ENCODE results near the gene ATP9B. TPM values are rescaled to one million over a fixed set of nuclear protein-coding genes. Genes with fewer than 3 reads are reported as not detected.

Gene ATP9B
- polyA plus RNA-seq, 3 donors: 7.2 to 20.3 (median 14.0) TPM

- no peak for DNase-seq
- H3K9me3 Mint-ChIP-seq: no peaks in the 10 kb centered on the region
- peaks cover 41 to 59% of the 10 kb centered on the region in 2 donors for H3K36me3 Mint-ChIP-seq
- H3K27ac Mint-ChIP-seq: no peak overlapping the region
- Histone ChIP-seq H3K9me3 (replicated peaks in 1 of 2; ENCODE audit: control insufficient read depth in 1 of 2, insufficient read depth in 1 of 2, low read length in 2 of 2) (no peaks in the 10 kb centered on the region), H3K4me3 (replicated peaks in 1 of 3; ENCODE audit: low read depth in 2 of 3, low read length in 3 of 3) (no peak overlapping the region), H3K36me3 (replicated peaks in 1 of 2; ENCODE audit: control insufficient read depth in 1 of 2, insufficient read depth in 2 of 2, low read length in 2 of 2) (peaks cover 3 to 64% of the 10 kb centered on the region in 2 donors), H3K9ac (ENCODE audit: insufficient read depth, low read length, poor library complexity, severe bottlenecking) (no peak overlapping the region), H3K27ac (ENCODE audit: low read depth in 1 of 2, low read length in 2 of 2) (no peak overlapping the region), H4K20me1 (ENCODE audit: insufficient read depth, low read length) (no peaks in the 10 kb centered on the region), H3K4me1 (ENCODE audit: control insufficient read depth in 1 of 2, insufficient read depth in 2 of 2, low read length in 2 of 2) (no peaks in the 10 kb centered on the region), H3K79me2 (ENCODE audit: insufficient read depth, low read length) (no peaks in the 10 kb centered on the region), H3K4me2 (replicated peaks; ENCODE audit: extremely low read depth, low read length, poor library complexity, severe bottlenecking) (no peak overlapping the region), H2AFZ (ENCODE audit: insufficient read depth, low read depth, low read length, poor library complexity, severe bottlenecking) (no peak overlapping the region), H3K27me3 (ENCODE audit: control insufficient read depth in 2 of 2, insufficient read depth in 2 of 2, low read length in 2 of 2) (no peaks in the 10 kb centered on the region)
- H3K4me3 Mint-ChIP-seq: no peak overlapping the region
- intact Hi-C loops (cut with micrococcal nuclease): no loop called here
- no peaks in the 10 kb centered on the region for H3K4me1 Mint-ChIP-seq
- WGBS (ENCODE audit: insufficient coverage): 100% methylated on average over 2 of the region's 3 CpGs
- H3K27me3 Mint-ChIP-seq (ENCODE audit: low read depth in 3 of 3): no peaks in the 10 kb centered on the region
- TF ChIP-seq, protein P1, sequence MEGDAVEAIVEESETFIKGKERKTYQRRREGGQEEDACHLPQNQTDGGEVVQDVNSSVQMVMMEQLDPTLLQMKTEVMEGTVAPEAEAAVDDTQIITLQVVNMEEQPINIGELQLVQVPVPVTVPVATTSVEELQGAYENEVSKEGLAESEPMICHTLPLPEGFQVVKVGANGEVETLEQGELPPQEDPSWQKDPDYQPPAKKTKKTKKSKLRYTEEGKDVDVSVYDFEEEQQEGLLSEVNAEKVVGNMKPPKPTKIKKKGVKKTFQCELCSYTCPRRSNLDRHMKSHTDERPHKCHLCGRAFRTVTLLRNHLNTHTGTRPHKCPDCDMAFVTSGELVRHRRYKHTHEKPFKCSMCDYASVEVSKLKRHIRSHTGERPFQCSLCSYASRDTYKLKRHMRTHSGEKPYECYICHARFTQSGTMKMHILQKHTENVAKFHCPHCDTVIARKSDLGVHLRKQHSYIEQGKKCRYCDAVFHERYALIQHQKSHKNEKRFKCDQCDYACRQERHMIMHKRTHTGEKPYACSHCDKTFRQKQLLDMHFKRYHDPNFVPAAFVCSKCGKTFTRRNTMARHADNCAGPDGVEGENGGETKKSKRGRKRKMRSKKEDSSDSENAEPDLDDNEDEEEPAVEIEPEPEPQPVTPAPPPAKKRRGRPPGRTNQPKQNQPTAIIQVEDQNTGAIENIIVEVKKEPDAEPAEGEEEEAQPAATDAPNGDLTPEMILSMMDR (IDR thresholded peaks at IDR 0.05): no peak
These were observed 59.9 kb downstream of the ATP9B start for GRCh38 chr18:79129120-79129519.

DNA sequence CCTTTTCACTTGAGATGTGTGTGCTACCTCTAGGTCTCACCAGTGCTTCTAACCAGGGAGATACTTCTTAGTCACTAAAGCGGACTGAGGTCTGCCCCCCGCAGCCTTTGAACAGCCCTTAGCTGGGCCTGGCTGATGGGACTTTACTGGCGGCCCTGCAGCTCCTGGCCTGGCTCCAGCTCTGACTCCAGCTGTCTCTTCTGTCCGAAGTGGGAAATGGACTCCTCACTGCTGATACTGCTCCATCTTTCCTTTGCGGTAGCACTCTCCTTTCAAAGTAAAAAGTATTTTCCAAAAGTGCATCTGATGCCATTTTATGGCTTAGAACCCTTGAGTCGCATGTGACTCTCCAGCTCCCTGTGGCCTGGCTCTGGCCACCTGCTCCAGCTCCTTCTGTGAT is 64.5 kb downstream of the ATP9B start:
- H4K20me1 ChIP-seq (ENCODE audit: insufficient read depth, low read length): no peaks in the 10 kb centered on the region

More for the DNA sequence above, 64.5 kb downstream of the ATP9B start:
- no peak overlapping the region for H3K9ac ChIP-seq (ENCODE audit: insufficient read depth, low read length, poor library complexity, severe bottlenecking)
- H3K4me2 ChIP-seq (replicated peaks; ENCODE audit: extremely low read depth, low read length, poor library complexity, severe bottlenecking): no peak overlapping the region
- H3K36me3 ChIP-seq (replicated peaks in 1 of 2; ENCODE audit: control insufficient read depth in 1 of 2, insufficient read depth in 2 of 2, low read length in 2 of 2): peaks cover 3 to 78% of the 10 kb centered on the region in 2 donors
- TF ChIP-seq, protein P1 (IDR thresholded peaks at IDR 0.05): no peak
- H3K27me3 ChIP-seq (ENCODE audit: control insufficient read depth in 2 of 2, insufficient read depth in 2 of 2, low read length in 2 of 2): no peaks in the 10 kb centered on the region
- Mint-ChIP-seq H3K36me3 (peaks cover 43 to 75% of the 10 kb centered on the region in 2 donors), H3K4me1 (no peaks in the 10 kb centered on the region), H3K9me3 (peaks cover 5 to 13% (median 11%) of the 10 kb centered on the region in 7 donors), H3K27me3 (ENCODE audit: low read depth in 3 of 3) (peaks cover 0 to 2% (median 0%) of the 10 kb centered on the region in 3 donors), H3K27ac (peak overlapping the region in 1 of 7 donors; percentile 55), H3K4me3 (no peak overlapping the region)
- H3K4me3 ChIP-seq (replicated peaks in 1 of 3; ENCODE audit: low read depth in 2 of 3, low read length in 3 of 3): no peak overlapping the region
- no peaks in the 10 kb centered on the region for H3K4me1 ChIP-seq (ENCODE audit: control insufficient read depth in 1 of 2, insufficient read depth in 2 of 2, low read length in 2 of 2)
- H3K79me2 ChIP-seq (ENCODE audit: insufficient read depth, low read length): no peaks in the 10 kb centered on the region
- intact Hi-C loops (cut with micrococcal nuclease): no loop called here
- H3K27ac ChIP-seq (ENCODE audit: low read depth in 1 of 2, low read length in 2 of 2): no peak overlapping the region
- 96% methylated on average over 5 of the region's 6 CpGs for WGBS (ENCODE audit: insufficient coverage)
- H3K9me3 ChIP-seq (replicated peaks in 1 of 2; ENCODE audit: control insufficient read depth in 1 of 2, insufficient read depth in 1 of 2, low read length in 2 of 2): peaks cover 3 to 4% of the 10 kb centered on the region in 2 donors
- no peak for DNase-seq
- no peak overlapping the region for H2AFZ ChIP-seq (ENCODE audit: insufficient read depth, low read depth, low read length, poor library complexity, severe bottlenecking)

Measured in CD14-positive monocyte (primary cell).